ENCODE data around the gene SKA2. TPM values are rescaled to one million over a fixed set of nuclear protein-coding genes. Genes with fewer than 3 reads are reported as not detected.

Gene SKA2
- total RNA-seq, 6 donors from 2014 or later = 10.5 to 37.0 (median 23.9) TPM

DNA sequence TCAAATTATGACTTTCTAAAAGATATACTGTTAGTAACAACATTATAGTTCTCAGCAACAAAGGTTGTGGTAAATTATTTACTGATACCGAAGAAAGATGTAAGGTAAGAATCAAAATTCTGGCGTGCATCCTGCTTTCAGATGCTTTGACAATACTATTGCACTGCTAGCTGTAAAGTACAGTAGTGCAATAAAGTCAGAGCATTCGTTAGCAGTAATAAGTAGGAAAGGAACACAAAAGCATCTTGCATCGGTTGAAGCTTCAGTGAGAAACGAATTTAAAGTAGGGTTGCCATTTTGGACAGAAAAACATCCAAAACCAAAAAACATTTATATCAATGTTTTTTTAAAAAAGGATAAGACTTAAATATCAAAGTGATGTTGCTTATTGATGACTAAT, 4.0 kb downstream of the SKA2 start:
- DNase-seq (no peak), ATAC-seq (ENCODE audit: low FRiP score in 2 of 2) (no peak)
- no peak overlapping the region for H3K4me3 ChIP-seq
- H3K27me3 ChIP-seq = no peaks in the 10 kb centered on the region
- peaks cover 4 to 16% (median 10%) of the 10 kb centered on the region in 4 donors for H3K4me1 ChIP-seq
- whole genome bisulfite sequencing, 2 donors = 78 to 87% methylated on average over 5 of the region's 5 CpGs
- no peaks in the 10 kb centered on the region for H3K9me3 ChIP-seq
- H3K36me3 ChIP-seq = no peaks in the 10 kb centered on the region
- no peak overlapping the region for H3K27ac ChIP-seq
- no peak for TF ChIP-seq POLR2AphosphoS5 (IDR thresholded peaks at IDR 0.05)

DNA sequence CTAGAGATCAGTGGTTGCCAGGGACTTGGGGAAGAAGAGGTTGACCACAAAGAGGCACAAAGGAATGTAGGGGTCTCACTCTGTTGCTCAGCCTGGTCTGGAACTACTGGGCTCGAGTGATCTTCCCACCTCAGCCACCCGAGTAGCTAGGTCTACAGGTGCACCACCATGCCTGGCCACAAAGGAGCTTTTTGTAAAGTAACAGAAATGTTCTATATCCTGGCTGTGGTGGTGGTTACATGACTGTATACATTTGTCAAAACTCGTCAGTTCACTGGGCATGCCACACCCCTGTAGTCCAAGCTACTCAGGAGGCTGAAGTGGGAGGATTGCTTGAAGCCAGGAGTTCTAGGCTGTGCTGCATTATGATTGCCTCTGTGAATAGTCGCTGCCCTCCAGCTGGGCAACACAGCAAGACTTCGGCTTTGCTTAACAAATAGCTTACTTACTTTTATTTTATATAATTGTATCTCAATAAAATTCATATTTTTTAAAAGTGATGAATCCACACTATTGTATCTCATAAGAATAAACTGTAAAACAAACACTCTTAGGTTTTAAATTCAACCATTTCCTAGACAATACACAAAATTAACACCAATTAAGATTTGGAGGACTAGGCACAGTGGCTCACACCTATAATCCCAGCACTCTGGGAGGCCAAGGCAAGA, 5.0 kb downstream of the SKA2 start:
- peaks cover 0 to 13% (median 6%) of the 10 kb centered on the region in 4 donors for H3K4me1 ChIP-seq
- ATAC-seq (ENCODE audit: low FRiP score in 2 of 2) (no peak), DNase-seq (no peak)
- no peak overlapping the region for H3K27ac ChIP-seq
- H3K9me3 ChIP-seq = no peaks in the 10 kb centered on the region
- no peaks in the 10 kb centered on the region for H3K27me3 ChIP-seq
- WGBS, 2 donors = 86 to 87% methylated on average over 5 of the region's 5 CpGs
- H3K36me3 ChIP-seq = no peaks in the 10 kb centered on the region
- H3K4me3 ChIP-seq = no peak overlapping the region
- TF ChIP-seq POLR2A (IDR thresholded peaks at IDR 0.05) = no peak
- TF ChIP-seq EP300 (IDR thresholded peaks at IDR 0.05) = no peak
- TF ChIP-seq, protein P1, sequence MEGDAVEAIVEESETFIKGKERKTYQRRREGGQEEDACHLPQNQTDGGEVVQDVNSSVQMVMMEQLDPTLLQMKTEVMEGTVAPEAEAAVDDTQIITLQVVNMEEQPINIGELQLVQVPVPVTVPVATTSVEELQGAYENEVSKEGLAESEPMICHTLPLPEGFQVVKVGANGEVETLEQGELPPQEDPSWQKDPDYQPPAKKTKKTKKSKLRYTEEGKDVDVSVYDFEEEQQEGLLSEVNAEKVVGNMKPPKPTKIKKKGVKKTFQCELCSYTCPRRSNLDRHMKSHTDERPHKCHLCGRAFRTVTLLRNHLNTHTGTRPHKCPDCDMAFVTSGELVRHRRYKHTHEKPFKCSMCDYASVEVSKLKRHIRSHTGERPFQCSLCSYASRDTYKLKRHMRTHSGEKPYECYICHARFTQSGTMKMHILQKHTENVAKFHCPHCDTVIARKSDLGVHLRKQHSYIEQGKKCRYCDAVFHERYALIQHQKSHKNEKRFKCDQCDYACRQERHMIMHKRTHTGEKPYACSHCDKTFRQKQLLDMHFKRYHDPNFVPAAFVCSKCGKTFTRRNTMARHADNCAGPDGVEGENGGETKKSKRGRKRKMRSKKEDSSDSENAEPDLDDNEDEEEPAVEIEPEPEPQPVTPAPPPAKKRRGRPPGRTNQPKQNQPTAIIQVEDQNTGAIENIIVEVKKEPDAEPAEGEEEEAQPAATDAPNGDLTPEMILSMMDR (IDR thresholded peaks at IDR 0.05) = no peak
- TF ChIP-seq POLR2AphosphoS5 (IDR thresholded peaks at IDR 0.05) = no peak

DNA sequence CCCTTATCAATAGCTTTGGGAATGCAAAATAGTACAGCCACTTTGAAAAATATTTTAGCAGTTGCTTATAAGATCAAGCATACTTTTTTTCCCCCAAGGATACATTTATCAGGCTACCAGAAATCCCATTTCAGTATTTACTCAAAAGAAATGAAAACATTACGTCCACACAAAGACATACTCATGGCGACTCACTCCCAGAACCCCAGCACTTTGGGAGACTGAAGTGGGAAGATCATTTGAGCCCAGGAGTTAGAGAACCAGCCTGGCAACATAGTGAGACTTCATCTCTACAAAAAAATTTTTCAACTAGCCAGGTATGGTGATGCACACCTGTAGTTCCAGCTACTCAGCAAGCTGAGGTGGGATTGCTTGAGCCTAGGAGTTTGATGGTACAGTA, 5.9 kb downstream of the SKA2 start:
- no peak for ATAC-seq (ENCODE audit: low FRiP score in 2 of 2)
- H3K27ac ChIP-seq = no peak overlapping the region
- no peak for DNase-seq
- no peak for TF ChIP-seq POLR2AphosphoS5 (IDR thresholded peaks at IDR 0.05)
- TF ChIP-seq, protein P1 (IDR thresholded peaks at IDR 0.05) = no peak
- TF ChIP-seq POLR2A (IDR thresholded peaks at IDR 0.05) = no peak
- TF ChIP-seq EP300 (IDR thresholded peaks at IDR 0.05) = no peak
- H3K9me3 ChIP-seq = no peaks in the 10 kb centered on the region
- no peak overlapping the region for H3K4me3 ChIP-seq
- no peaks in the 10 kb centered on the region for H3K27me3 ChIP-seq
- WGBS, 2 donors = 77 to 91% methylated on average over 2 of the region's 2 CpGs
- H3K4me1 ChIP-seq = peaks cover 0 to 8% (median 5%) of the 10 kb centered on the region in 4 donors
- H3K36me3 ChIP-seq = no peaks in the 10 kb centered on the region

DNA sequence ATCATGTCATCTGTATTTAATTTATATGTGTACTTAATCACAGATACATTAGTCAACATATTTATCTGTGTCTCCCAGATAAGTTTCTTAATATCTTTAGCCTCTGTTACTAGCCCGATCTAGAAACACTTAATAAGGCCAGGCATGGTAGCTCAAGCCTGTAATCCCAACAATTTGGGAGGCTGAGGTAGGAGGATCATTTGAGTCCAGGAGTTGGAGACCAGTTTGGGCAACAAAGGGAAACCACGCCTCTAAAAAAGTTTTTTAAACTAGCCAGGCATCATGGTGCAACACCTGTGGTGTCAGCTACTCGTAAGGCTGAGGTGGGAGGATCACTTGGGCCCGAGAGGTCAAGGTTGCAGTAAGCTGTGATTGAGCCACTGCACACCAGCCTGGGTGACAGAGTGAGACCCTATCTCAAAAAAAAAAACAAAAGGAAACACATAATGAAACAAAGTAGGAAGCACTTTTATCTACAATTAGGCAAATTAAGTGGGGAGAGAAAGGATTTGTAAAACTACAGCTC, 9.4 kb downstream of the SKA2 start:
- 92 to 93% methylated on average over 4 of the region's 4 CpGs for WGBS, 2 donors
- ATAC-seq (ENCODE audit: low FRiP score in 2 of 2) (no peak), DNase-seq (no peak)
- no peak overlapping the region for H3K27ac ChIP-seq
- no peaks in the 10 kb centered on the region for H3K4me1 ChIP-seq
- no peaks in the 10 kb centered on the region for H3K27me3 ChIP-seq
- TF ChIP-seq, protein P1 (IDR thresholded peaks at IDR 0.05) = no peak
- TF ChIP-seq POLR2A (IDR thresholded peaks at IDR 0.05) = no peak
- TF ChIP-seq POLR2AphosphoS5 (IDR thresholded peaks at IDR 0.05) = no peak
- no peak for TF ChIP-seq EP300 (IDR thresholded peaks at IDR 0.05)
- H3K36me3 ChIP-seq = no peaks in the 10 kb centered on the region
- no peak overlapping the region for H3K4me3 ChIP-seq
- H3K9me3 ChIP-seq = no peaks in the 10 kb centered on the region

DNA sequence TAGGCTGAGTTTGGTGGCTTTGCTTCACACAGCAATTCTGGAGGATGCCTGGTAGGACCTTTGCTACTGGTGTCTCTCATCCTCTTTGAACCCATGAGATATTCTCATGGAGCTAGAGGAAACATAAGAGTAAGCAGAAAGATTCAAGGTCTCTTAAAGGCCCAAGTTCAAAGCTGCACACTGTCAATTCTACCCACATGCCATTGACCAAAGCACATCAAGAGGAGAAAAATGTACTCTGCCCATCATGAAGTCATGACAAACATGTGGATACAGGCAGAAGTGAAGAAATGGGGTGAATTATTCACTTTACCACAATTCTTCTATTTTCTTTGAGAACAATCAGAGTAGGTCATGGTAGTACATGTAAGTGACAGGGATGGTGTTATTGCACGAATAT, 13.1 kb downstream of the SKA2 start:
- no peak for DNase-seq
- no peaks in the 10 kb centered on the region for H3K4me1 ChIP-seq
- 96 to 100% methylated on average over 1 of the region's 1 CpG for WGBS, 2 donors
- ATAC-seq (ENCODE audit: low FRiP score in 2 of 2) = no peak
- H3K27ac ChIP-seq = no peak overlapping the region
- H3K9me3 ChIP-seq = no peaks in the 10 kb centered on the region
- TF ChIP-seq EP300 (IDR thresholded peaks at IDR 0.05) = no peak
- no peak for TF ChIP-seq POLR2AphosphoS5 (IDR thresholded peaks at IDR 0.05)
- TF ChIP-seq, protein P1 (IDR thresholded peaks at IDR 0.05) = no peak
- no peak for TF ChIP-seq POLR2A (IDR thresholded peaks at IDR 0.05)
- no peak overlapping the region for H3K4me3 ChIP-seq
- H3K27me3 ChIP-seq = no peaks in the 10 kb centered on the region
- no peaks in the 10 kb centered on the region for H3K36me3 ChIP-seq
